ENCODE results near the gene VAMP8.
"Not testable (repeated sequence)": the region's sequence is repeated elsewhere in the genome, so short reads cannot be mapped to it uniquely, and the experiment has no call there.

The VAMP8 gene

DNA sequence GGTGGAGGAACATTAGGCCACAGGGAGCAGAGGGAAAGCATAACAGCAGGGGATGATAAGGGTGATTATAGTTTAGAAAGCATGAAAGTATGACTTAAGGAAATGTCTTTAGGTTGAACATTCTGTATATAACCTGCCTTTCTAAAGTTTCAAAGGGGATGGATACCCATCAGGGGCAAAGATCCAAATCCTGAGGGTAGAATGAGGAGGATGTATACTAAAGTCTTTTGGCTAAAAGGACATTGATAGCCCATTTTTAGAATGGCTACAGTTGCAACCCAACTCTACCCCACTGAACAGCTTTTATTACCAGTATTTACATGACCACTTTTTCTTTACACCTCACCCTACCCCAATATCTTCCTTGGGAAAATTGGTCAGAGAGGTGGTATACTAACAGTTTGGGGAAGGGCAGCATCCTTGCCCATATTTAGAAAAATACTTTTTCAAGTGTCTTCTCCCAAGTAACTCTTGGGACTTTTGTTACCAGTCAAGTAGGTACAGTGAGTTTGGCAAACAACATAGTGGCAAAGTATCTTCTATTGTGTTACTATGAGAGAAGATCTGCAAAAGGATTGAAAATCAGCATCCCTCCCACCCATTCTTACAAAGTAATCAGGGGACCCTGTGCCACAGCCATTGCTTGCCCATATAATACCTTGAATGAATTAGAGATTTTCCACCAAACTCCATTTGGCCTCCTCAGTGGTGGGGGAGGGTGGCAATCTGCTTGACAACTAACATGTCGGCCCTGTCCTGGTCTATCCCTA, 30.1 kb upstream of the VAMP8 start:
- DNase-seq (ENCODE audit: low spot score), result no peak

DNA sequence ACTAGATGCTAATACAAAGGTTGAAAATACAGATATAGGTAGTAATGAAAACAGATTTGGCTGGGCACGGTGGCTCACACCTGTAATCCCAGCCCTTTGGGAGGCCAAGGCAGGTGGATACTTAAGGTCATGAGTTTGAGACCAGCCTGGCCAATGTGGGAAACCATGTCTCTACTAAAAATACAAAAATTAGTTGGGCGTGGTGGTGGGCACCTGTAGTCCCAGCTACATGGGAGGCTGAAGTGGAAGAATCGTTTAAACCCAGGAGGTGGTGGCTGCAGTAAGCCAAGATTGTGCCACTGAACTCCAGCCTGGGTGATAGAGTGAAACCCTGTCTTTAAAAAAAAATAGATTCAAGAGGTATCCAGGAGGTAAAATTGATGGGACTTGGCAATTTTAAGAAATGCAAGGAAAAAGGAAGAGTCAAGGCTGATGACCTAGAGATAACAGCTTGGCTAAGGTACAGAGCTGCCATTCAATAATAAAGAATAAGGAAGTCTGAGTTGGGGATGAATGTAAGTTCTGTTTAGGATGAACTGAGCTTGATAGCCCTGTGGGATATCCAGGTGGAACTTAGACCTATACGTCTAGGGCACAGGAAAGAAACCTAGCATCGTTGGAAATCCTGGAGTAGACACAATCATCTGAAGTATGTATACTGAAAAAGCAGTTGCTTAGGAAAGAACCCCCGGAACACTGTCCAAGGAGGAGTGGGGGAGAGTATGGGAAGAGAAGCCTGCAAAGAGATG, 29.4 kb upstream of the VAMP8 start:
- no peak for DNase-seq (ENCODE audit: low spot score)

DNA sequence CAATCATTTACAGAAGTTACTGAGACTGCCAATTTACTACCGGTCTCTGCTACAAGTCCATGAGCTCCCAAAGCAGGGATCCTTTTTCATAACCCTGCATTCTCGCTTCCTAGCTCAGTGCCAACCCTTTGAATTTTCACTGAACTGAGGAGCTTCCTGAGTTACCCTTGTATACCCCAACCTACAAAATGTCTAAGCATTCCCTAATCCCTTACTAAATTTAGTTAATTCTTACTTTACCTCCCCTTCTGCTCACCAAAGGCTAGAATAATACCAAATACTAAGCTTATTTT, 28.8 kb upstream of the VAMP8 start:
- no peak for DNase-seq (ENCODE audit: low spot score)

DNA sequence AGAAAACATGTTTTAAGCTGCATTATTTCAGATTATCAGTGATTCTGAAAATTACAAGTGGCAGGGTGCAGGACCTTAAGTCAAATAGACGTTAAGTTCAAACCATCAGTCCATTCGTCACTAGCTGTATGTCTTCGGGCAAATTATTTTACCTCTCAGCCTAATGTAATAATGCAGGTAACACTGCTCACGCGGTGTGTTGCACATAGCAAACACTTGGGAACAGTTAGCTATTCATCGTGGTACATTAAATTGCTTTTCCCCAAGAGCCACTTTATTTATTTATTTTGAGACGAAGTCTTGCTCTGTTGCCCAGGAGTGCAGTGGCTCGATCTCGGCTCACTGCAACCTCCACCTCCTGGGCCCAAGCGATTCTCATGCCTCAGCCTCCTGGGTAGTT, 28.3 kb upstream of the VAMP8 start:
- DNase-seq (ENCODE audit: low spot score), result no peak

DNA sequence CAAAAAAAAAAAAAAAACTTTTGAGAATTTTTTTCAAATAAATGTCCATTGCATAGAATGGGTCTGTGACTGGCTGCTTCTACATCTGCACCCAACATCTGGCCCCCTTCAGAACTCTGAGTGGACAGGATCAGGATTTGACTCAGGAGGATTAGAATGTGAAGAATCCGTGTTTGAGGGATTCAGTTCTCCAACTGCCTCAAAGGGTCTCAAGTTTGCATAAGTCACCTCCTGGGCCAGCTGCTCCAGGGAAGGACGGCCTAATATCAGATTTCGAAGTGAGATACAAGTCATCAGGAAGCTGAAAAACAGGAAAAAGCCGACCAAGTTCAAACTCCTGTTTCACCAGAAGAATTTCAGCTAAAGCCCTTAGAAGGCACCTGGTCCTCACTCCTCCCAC, 27.6 kb upstream of the VAMP8 start:
- DNase-seq (ENCODE audit: low spot score), result no peak

DNA sequence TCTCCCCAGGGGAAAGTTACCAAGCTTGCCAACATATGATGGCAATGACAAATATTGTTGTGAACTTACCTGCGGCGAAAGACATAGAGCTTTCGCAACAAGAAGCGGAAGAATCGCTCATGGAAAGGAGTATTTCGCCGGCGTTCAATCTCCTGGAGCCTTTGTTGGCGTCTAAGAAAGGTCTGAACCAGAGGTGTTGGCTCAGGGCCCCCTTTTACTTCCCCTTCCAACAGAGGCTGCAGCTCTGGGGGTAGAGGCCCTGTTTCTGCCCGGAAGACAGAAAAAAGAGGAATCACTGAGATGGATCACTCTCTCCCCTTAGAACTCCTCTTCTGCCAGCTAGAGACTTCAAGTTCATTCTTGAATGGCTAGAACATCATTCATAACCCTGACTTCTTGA, 26.9 kb upstream of the VAMP8 start:
- peak; percentile 46 for DNase-seq (ENCODE audit: low spot score)

DNA sequence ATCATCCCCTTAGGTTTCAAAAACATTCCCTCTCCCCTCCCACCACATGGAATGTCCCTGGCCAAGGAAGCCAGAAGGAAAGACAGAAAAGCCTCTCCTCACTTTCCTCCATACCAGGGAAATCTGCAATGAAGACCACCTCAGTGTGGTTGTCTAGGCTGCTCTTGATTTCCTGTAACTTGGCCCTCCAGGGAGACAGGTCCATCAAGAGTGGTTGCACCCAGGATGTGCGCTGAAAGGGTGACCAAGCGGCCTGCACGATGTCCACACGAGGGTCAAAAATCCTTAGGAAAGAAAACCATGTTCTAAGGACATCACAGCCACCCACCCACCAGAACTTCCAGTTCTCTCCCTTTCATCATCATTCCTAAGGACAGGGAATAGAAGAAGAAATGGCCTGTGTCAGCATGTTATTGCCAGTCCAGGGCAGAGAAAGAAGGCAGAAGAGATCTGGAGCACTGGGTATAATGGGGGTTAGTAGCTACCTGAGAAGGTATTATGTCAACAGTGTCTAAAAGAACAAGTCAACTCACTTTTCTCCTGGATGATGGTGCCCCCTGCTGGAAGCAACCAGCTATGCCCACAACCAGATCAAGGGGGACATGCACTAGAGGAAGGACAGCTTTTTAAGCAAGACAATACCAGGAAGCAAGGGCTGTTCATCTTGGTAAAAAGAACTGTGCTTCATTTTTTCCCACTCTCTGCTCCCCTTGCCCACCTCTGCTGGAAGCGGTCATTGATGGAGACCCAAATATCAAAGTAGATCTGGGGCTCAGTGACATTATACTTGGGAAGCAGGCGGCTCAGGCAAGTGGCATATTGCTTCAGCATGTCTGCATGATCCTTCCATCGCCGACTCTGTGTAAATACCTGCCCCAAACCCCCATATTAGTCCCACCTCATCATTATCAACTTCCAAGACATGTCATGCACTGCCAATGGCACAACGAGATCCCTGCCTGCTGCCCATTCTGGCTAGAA, 25.4 kb upstream of the VAMP8 start:
- peak; percentile 90 for DNase-seq (ENCODE audit: low spot score)

DNA sequence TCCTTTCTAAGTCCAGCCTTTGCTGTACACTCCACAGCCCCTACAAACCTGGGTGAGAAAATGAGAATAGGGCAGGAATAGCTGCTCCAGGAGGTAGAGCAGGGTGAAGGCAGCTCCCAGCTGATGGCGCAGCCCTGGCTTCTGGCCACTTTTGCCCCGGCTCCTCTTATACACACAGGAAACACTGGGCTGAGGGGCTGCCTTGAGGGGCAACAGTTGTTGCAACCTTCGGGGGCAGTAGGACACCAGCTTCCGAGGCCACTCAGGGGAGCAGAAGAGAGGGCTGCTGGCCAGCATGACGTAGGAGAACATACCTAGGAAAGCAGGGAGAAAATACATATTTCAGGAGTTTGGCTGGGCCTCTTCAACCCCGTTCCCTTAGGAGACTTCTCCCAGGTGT, 24.2 kb upstream of the VAMP8 start:
- DNase-seq (ENCODE audit: low spot score), result no peak

DNA sequence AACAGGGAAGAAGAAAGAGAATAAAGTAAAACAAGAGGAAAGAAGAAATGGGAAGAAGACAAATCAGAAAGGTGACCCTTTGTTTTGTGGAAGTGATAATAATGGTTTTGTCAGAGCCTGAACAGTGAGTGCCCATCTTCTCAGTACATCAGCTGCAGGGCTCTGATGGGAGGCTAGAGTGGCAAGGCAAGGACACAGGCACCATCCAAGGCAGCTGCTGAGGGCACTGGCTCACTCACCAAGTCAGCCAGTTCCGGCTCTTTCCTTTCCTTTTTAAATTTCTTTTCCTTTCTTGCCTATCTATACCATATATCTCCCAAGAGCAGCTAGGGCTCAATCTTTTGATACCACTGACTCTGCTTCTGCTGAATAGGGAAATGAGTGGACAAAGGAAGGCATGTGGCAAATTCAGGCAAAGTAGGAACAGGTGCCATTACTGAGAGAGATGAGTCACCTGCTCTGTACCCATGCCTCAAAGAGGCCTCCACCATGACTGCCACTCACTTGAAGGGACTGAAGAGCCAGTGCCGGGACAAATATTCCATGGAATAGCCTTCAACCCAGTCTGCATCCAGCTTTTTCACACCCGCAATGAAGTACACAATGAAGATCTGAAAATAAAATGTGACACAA, 22.3 kb upstream of the VAMP8 start:
- DNase-seq (ENCODE audit: low spot score), result no peak

DNA sequence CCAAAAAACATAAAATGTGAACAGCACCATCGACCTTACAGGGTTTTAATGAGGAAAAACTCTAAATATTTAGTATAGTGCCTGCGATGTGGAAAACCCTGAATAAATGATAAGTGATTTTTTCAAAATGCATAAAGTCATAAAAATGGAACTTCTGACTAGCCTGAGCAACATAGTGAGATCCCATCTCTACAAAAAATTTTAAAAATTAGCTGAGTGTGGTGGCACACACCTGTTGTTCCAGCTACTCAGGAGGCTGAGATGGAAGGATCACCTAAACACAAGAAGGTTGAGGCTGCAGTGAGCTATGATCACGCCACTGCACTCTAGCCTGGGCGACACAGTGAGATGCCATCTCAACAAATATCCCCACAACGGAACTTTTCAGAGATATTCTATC, 20.3 kb upstream of the VAMP8 start:
- no peak for DNase-seq (ENCODE audit: low spot score)

DNA sequence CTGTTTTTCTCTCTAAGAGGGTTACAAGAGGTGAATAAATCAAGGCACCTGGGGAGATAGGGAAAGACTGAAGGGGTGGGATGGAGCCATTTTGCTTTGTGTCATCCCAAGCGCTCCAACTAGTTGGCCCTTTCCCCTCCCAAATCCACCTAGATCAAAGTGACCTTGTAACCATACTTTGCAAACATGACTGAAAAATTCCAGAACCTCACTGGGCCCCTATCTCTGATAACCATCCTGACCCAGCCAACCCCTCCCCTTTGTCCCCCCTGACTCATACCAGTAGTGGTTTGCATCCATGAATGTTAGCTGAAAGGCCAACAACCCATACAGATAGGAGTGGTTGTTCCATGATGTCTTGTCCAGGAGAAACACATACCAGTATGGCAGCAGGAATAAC, 19.2 kb upstream of the VAMP8 start:
- DNase-seq (ENCODE audit: low spot score), result no peak

DNA sequence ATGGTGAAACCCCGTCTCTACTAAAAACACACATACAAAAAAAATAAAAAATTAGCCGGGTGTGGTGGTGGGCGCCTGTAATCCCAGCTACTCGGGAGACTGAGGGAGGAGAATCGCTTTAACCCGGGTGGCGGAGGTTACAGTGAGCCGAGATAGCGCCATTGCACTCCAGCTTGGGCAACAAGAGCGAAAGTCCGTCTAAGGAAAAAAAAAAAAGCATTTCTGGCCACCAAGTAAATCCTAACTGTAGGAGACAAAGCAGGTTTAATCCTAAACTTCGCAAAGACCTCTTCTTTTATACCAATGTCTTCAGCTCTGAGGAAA, 17.0 kb upstream of the VAMP8 start:
- not testable (repeated sequence) for DNase-seq (ENCODE audit: low spot score)

DNA sequence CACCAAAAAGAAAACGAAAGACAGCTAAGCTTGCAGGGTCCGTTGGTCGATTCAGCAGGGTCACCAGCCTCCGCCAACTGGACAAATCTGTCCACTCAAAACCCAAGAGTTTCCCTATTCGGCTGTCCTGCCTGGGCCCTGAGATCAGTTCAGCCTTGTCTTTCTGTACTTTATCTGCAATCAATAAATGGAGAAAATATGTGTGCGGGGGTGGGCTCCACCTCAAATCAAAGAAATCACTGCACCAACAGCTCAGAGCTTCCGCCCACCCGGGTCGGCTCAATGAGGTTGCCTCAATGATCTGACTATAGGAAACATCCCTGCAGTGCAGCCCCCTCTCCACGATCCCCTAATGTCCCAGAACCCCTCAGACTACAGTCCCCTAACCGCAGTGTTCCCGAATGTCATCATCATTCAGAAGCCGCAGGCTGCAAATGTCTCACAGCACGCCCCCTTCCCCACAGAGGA, 16.5 kb upstream of the VAMP8 start:
- no peak for DNase-seq (ENCODE audit: low spot score)

DNA sequence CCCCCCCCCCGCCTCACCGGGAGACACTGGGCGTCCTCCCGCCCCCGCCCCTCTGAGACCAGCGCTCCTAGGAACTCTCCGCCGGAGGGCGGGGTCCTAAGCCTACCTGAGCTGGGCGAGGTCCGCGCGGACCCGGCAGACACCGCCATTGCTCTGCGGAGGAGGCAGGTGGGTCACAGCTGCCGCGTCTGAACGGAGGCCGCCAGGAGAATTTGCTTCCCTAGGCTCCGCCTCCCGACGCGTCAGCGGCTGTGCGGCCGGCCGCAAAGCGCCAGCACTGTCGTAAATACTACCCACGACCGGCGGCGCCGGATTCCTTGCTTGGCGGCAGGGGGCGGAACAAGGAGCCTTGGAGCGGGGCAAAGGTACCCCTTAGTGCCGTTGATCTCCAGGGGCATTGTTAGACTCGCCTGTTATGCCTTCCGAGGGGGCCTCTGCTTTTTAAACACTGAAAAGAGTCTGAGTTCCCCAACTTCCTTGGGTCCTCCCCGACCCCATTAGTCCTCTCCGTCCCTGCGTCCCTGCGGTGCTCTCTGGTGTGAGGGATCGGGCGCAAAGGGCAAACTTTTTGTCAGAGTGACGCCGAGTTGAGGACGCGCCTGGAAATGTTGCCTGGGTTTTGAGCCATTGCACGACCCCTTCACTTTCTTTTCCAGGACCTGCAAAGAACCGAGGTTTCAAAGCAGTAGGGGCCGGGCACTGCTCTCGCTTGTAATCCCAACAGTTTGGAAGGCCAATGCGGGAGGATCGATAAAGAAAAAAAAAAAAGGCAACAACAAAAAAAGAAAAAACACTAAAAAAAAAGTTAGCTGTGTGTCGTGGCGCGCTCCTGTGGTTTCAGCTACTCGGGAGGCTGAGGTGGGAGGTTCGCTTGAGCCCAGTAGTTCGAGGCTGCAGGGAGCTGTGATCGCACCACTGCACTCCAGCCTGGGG, 15.8 kb upstream of the VAMP8 start, which contains the start of gene GGCX:
GGCX (minus strand) TSS at position 214 of the 933 bp plus-strand sequence; CDS start at position 149, 65 bp downstream.
- peak; percentile 95 for DNase-seq (ENCODE audit: low spot score)

DNA sequence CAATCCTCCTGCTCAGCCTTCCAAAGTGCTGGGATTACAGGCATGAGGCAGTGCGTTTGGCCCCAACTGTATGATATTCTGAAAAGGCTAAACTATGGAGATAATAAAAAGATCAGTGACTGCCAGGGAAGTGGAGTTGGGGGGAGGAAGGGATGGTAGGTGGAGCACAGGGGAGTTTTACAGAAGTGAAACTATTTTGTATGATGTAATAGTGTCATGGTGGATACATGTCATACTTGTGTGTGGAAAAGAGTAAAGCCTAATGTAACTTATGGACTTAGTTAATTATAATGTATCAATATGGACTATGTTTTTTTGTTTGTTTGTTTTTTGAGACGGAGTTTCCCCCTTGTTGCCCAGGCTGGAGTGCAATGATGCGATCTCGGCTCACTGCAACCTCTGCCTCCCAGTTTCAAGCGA, 13.2 kb upstream of the VAMP8 start:
- no peak for DNase-seq (ENCODE audit: low spot score)

DNA sequence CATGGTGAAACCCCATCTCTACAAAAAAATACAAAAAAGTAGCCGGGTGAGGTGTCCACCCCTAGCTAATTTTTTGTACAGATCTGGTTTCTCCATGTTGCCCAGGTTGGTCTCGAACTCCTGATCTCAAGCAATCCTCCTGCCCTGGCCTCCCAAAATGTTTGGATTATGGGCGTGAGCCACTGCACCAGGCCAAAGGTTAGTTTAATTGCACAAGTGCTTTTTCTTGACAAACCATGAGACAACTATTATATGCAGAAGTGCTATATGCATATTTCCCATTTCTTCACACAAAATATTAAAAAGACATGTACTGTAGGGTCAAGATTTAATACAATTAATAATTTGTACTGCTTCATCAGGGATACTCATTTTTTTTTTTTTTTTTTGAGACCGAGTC, 11.1 kb upstream of the VAMP8 start:
- DNase-seq (ENCODE audit: low spot score), result no peak

DNA sequence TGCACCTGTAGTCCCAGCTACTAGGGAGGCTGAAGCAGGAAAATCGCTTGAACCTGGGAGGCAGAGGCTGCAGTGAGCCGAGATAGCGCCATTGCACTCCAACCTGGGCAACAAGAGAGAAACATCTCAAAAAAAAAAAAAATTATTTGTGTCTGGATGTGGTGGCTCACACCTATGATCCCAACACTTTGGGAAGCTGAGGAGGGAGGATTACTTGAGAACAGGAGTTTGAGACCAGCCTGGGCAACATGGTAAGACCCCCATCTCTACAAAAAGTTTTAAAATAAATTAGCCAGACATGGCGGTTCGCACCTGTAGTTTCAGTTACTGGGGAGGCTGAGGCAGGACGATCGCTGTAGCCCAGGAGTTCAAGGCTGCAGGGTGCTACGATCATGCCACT, 1.6 kb upstream of the VAMP8 start:
- DNase-seq (ENCODE audit: low spot score), result no peak

DNA sequence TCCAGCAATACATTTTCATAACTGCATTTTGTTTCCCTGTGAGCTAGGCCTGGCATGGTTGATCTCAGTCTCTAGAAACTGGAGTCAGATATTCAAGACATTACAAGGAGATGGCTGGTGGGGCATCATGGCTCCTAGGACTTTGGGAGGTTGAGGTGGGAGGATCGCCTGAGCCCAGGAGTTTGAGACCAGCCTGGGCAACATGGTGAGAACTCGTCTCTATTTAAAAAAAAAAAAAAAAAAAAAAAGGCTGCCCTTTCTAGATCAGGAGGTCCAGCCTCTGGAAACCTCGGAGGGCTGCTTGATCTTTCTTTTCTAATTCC, 362 bp upstream of the VAMP8 start:
- no peak for DNase-seq (ENCODE audit: low spot score)

DNA sequence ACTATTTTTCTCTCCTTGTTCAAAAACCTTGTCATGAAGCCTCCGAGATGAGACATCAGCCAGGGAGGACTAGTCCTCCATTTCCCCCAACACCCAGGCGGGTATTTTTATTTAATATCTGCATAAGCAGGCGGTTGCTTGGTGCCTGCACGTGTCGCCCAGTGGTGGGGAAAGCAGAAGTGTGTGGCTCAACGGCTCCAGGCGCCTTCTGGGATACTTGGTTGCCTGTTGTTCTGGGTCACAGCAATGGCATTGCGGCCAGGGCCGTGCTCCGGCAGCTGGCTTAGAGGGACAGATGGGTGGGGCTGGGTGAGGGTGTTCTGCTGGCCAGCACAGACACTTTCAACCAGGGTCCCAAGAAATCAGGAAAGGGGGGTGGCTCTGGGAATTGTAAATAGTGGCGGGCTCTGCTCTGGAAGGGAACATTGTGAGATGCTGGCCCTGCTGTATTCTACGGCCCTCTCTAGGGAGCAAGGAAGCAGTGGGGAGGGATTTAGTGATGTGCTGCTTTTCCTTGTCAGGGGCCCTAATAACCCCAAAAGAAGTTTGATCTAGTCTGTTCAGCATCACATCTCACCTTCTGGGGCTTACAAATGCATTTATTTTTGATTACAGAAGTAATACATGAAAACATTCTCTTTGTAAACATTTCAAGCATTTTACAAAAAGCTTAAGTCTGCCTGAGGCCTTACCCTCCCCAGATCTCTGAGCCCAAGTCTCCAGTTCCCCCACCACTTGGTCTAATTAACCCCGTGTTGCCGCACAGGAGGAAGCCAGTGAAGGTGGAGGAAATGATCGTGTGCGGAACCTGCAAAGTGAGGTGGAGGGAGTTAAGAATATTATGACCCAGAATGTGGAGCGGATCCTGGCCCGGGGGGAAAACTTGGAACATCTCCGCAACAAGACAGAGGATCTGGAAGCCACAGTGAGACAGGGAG, 1.1 kb downstream of the VAMP8 start:
- peak; percentile 55 for DNase-seq (ENCODE audit: low spot score)

Measured in Ammon's horn (tissue), 1 donor.